GF-D8 (cell line): ENCODE data around the gene CENPN.

Experiments used
- DNase-seq: peaks from one replicate; lab custom pipeline; 2025; lab: John Stamatoyannopoulos, UW

The CENPN gene, protein sequence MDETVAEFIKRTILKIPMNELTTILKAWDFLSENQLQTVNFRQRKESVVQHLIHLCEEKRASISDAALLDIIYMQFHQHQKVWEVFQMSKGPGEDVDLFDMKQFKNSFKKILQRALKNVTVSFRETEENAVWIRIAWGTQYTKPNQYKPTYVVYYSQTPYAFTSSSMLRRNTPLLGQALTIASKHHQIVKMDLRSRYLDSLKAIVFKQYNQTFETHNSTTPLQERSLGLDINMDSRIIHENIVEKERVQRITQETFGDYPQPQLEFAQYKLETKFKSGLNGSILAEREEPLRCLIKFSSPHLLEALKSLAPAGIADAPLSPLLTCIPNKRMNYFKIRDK

DNA sequence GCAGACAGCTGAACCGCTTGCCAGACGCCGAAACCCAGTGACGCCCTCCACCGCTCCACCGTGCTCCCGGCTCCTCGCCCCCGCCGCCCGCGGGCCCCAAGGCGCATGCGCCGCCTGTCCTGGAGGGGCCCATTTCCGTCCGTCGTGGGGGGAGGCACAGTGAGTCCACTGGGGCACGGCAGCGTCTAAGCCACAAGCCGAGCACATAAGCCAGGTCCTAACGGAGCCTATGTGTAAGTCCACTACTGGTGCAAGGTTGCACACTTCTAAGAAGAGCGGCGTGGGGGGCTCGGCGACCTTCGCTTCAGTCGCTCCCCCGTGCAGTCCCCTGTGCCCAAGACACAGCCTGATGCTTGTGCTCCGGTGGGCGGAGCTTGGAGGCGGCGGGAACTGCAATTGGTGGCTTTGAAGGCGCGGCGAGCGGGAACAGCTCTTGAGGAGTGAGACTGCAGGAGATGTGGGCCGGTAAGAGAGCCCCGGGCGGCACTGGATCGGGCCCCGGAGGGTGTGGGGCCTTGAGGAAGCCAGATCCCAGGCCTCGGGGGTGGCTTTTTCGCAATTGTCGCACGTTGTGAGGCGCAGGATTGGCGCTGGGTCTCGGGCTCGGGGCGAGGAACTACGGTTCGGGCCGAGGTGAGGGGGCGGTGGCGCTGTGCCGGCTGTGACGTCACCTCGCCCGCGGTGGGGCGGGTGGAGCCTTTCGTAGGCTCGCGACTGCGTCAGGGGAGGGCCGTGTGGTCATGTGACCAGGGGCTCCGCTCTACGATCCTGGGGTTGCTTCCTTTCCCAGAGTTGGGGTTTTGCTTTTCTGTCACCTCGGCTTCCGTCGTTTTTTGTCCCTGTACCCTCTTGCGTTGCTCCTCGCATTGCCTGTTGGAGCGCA is at the start of gene CENPN, which contains the start of gene CMC2:
TSS of gene CENPN (plus strand) at position 402 of the 883 bp plus-strand sequence. CDS start 4,726 bp downstream, outside the sequence.
TSS of gene CMC2 (minus strand) at position 73 of the 883 bp plus-strand sequence. CDS start 9,491 bp downstream, outside the sequence.
- peak; percentile 94 for DNase-seq

DNA sequence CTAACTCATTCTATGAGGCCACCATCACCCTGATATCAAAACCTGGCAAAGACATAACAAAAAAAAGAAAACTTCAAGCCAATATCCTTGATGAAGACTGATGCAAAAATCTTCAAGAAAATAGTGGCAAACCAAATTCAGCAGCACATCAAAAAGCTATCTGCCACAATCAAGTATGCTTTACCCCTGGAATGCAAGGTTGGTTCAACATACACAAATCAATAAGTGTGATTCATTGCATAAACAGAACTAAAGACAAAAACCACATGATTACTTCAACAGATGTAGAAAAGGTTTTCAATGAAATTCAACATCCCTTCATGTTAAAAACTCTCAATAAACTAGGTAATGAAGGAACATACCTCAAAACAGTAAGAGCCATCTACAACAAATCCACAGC is 48.7 kb upstream of the CENPN start:
- DNase-seq: no peak

GRCh38 chr16:80962879-80963278 is 44.1 kb upstream of the CENPN start:
- DNase-seq: no peak

- no peak for DNase-seq
These were observed 42.7 kb upstream of the CENPN start for GRCh38 chr16:80964351-80964750.

DNA sequence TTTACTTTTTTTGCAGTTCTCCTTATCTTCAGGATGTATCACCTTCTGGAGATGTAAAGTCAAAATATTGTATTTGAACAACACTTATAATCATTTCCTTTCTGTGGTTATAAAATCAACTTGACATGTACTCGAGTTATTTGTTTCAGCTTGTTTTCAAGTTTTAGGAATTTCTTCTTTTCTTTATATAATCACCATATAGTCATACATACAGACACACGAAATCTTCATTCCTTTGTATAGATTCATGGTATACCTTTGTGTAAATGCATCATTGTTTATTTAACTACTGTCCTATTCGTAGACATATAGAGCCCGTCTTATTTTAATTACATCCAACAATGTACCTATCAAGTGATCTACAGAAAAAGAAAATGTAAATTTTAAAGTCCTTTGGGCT is 40.4 kb upstream of the CENPN start:
- no peak for DNase-seq

GRCh38 chr16:80968386-80969113 is 38.5 kb upstream of the CENPN start:
- no peak for DNase-seq

DNA sequence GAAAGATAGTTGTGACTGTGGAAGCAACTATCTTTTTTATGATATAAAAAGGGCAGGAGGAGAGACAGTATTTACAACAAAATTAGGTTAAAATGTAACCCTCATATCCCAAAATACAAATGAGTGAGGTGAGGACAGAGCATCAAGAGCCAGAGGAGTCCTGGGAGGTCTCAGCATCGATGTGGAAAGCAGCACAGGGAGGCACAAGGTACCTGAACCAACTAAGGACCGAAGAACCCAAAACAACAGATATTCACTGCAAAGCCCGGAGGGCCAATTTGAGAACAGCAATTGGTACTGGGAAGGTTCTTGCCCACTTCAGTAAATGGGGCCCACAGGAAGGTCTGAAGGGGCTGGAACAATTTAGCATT is 37.9 kb upstream of the CENPN start:
- no peak for DNase-seq

- no peak for DNase-seq
These were observed 35.2 kb upstream of the CENPN start for GRCh38 chr16:80971819-80972218.

DNA sequence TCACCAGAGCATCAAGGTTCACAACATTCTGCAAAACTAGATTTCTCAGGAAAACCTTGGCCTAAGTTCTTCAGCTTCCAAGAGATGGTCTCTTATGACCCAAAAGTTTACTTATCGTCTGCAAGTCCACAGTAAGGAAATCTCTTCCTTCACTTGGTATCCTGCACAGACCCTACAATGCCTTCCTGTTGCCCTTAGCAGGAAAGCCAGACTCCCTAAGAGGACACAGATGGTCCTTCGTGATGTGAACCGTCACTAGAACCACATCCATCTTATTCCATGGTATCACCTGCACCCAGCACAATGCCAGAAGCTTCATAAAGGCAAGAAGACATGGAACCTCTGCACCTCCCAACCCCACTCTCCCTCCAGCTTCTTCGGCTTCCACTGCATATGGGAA is 34.4 kb upstream of the CENPN start:
- DNase-seq: no peak

DNA sequence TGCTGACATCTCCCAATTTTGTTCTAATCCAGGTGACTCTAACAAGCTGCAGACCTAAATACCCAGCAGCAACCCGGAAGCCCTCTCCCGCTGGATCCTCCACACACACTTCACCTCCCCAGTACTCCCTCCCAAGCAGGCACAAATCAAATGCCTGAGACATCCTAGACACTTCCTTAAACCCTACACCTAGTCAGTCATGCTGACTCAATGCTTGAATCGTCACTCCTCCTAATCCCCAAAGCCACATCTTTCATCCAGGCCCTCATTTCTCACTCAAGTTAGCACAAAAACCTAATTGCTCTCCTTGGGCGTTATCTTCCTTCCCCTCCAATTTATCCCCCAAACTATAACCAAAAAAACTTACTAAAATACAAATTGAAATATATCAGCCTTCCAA is 33.0 kb upstream of the CENPN start:
- DNase-seq: no peak

DNA sequence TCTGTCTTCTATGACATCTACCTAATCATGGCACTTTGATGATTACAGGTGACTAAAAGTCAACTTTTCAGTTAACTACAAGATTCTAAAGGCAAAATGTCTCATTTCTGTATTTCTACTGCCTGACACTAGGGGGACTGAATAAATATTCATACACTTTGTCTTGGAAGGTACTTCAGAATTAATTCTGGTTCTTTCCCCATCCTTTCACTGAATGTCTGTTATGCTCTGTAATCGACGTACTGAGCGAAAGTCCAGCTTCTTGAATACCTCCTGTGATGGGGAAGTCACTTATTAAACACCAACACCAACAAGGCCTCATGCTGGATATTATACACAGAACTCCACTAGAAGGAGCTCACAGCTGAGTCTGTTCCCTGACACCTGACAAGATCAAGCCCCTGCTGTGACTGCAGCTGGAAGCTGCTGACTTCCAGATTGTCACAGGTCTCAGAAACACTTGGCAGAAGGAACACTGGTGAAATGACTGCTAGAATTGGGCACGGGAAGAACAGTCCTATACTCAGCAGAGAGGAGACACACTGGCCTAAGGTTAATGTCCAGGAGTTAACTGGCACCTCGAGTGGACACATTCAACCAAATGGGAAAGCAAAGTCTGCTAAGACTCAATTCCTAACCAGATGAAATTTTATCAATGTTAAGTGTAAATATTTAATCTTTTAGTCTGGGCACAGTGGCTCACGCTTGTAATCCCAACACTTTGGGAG is 32.2 kb upstream of the CENPN start:
- DNase-seq: no peak

- DNase-seq: no peak
These were observed 30.1 kb upstream of the CENPN start for GRCh38 chr16:80976946-80977345.

DNA sequence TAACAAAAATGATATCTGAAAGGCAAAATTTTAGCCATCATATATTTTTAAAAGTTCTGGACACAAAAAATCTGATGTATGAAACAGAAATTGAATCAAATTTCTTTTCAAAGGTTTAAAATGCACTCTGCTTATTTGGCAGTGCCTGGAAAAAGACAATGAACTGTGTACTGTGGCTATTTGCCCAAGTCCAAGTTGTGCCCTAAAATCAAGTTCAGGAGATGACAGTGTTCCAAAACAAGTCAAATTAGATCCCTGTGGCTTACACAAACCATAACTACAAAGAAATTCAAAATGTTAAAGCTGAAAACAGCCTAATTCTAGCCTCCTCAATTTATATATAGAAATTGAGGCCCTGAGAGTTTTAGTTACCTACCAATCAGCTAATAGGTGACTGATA is 25.9 kb upstream of the CENPN start:
- no peak for DNase-seq

DNA sequence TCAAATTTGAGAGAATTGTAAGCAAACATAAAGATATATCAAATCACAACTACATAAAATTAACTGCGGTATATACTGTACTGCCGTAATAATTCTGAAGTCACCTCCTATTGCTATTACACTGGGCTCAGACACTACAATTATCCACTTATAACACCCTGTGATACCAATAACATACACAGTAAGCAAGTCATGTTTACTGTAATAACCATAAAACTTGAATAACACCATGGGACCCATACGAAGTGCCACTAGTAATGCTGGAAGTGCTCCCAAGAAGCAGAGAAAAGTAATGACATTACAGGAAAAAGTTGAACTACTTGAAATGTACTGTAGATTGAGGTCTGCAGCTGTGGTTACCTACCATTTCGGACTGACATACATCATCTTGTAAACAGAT is 24.4 kb upstream of the CENPN start:
- no peak for DNase-seq

- DNase-seq: no peak
These were observed 22.7 kb upstream of the CENPN start for GRCh38 chr16:80984124-80984892.

DNA sequence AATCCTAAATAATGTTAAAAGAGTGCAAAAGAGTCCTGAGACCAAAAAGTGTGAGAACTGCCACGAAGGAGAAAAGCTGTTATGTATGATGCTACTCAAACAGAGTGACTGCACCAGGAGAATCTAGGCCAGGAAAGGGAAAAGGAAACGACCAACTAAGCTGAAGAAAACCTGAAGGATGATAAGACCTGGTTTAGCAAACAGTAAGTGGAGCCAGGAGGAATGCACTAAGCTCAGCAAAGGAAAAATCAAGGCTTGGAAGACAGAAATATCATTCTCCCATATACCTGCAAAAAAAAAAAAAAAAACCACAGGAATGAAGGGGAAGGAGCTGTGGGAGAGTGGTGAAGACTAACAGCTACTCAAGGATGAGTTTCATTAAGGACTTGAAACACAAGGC is 21.4 kb upstream of the CENPN start:
- no peak for DNase-seq

- DNase-seq: no peak
These were observed 20.5 kb upstream of the CENPN start for GRCh38 chr16:80986557-80986956.

DNA sequence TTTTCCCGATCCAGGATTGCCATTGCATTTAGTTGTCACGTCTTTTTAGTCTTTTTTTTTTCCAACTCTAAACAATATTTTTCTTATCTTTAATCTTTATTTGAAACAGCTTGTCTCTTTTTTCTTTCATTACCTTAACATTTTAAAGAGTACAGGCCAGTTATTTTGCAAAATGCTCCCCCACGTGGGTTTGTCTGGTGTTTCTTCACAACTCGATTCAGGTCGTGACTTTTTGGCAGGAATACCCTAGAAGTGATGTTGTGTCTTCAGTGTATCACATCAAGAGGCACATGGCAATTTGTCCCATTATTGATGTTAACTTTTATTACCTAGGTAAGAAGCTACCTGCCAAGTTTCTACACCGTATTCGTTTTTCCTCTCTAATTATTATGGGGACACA is 18.3 kb upstream of the CENPN start:
- DNase-seq: no peak

GRCh38 chr16:80989801-80990200 is 17.2 kb upstream of the CENPN start:
- no peak for DNase-seq

- no peak for DNase-seq
These were observed 16.4 kb upstream of the CENPN start for GRCh38 chr16:80990577-80990976.

DNA sequence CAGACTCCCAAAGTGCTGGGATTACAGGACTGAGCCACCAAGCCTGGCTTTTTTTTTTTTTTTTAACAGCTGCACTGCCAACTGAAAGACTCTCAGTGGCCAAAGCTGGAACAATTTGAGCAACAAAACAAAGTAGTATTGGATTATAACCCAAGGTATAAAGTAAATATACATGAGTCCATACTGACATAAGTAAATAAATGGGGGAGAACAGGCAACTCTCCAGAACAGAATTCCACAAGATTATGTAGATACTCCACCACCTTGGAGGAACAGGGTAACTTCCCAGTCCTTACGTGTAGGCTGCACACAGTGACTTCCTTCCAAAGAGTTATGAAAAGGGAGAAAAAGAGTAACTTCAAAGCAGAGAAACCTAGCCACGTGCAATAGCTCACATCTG is 16.0 kb upstream of the CENPN start:
- DNase-seq: no peak
